SHP77 treated with DMSO at 0.1 percent for 48 hours (cell line): ENCODE measurements around the gene DEGS2.

Source experiments
- DNase-seq: peaks from one replicate; lab custom pipeline; 2025; lab: John Stamatoyannopoulos, UW

Gene DEGS2

DNA sequence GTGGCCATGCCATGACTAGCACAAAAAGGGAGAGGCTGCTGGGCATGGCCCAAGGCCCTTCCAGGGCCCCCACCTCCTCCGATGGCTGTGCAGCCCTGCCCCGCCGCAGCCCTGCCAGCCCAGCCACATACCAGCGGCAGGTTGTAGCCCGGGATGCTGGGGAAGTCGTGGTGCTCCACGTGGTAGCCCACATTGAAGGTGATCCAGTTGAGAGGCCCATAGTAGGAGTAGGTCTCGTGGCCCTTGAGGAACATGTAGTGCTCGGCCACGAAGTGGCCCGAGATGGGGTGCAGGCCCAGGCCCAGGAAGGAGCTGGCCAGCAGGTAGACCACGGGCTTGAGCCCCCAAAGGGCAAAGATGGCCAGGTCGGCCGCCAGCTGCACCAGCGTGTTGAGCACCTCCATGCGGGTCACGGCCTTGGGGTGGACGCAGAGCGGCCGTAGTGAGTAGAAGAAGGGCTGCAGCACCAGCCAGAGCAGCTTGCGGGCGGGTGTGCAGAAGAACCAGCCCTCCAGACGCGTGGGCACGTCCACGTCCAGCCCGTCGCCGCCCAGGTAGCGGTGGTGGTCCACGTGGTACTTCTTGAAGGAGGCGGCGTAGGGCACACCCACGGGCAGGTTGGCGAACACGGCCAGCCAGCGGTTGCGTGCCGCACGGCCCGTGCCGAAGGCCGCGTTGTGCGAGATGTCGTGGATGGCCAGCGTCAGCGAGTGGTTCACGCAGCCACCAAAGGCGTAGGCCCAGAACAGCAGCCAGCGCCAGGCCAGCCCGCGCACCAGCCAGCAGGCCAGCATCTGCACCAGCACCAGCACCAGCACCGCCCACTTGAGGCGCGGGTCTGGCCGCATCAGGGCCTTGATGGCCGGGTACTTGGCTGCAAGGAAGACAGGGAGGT is 10.4 kb downstream of the DEGS2 start:
- no peak for DNase-seq

DNA sequence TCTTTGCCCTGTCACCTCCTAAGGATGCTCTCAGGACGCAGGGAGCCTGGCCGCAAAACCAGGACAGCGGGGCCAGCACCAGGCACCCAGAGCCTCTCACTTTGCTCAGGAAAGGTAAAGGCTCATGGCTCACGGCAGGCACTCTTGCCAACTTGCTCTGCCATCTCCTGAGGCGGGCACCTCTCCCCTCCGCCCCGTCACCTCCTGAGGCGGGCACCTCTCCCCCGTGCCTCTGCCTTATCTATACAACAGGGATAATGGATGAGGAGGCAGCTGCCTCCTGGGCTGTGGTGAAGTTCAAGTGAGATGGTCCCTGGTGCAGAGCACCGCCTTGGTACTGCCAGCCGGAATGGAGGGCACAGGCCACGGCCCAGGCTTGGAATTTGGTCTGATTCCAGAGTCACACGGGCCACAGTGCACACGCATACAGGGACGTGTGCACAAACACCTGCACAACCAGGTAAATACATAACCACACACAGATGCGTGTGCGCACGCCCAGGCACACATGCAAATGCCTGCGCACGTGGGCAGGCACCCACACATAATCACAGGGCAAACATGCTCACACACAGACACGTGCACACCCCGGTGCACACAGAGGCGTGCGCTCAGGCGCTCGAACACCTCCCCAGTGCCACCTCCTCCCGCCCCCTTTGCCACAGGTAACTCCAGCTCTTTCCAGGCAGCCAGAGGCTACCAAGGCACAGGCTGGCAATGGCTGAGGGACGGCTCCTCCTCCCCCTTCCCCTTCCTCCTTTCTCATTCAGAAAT is 11.6 kb downstream of the DEGS2 start:
- DNase-seq: no peak

DNA sequence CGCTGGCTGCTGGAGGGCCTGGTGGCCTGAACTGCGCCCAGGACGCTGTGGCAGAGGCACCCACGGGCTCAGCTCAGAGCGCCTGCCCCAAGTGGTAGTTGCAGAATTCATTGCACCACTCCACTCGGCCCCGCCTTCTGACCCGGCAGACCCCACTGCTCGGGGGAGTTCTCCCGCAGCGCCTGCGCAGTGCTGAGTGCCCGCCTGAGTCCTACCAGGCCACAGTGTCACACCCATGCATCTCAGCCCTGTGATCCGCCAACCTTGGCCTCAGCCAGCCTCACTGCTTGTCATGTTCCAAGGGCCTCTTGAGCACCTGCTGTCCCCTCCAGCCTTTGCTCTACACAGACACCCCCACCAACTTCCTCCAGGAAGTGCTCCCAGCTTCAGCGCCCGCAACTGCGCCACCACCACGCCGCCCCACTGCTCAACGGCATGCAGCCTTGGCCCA is 12.2 kb downstream of the DEGS2 start:
- DNase-seq: no peak

DNA sequence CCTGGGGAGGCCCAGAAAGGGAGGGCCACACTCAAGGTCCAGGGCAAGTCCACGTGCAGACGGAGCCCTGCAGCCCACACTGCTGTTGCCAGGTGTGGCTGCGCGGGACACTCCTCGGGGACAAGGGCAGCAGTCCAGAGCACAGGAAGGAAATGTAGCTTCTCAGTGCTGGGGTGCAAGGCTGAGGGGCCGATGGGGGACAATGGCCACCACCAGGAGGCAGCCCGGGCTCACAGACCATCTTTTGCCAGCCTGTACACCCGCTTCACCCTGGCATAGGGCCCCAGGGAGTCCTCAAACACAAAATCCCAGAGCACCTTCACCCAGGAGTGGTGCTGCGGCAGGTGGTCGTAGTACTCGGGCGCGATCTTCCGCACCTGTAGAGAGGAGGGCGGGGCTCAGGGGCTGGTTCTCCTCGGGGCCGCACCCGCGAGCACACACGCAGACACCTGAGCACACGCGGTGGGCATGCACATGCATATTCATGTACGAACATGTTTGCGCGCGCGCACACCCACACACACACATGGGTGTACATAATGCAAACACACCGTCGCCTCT is 12.8 kb downstream of the DEGS2 start:
- DNase-seq: no peak

DNA sequence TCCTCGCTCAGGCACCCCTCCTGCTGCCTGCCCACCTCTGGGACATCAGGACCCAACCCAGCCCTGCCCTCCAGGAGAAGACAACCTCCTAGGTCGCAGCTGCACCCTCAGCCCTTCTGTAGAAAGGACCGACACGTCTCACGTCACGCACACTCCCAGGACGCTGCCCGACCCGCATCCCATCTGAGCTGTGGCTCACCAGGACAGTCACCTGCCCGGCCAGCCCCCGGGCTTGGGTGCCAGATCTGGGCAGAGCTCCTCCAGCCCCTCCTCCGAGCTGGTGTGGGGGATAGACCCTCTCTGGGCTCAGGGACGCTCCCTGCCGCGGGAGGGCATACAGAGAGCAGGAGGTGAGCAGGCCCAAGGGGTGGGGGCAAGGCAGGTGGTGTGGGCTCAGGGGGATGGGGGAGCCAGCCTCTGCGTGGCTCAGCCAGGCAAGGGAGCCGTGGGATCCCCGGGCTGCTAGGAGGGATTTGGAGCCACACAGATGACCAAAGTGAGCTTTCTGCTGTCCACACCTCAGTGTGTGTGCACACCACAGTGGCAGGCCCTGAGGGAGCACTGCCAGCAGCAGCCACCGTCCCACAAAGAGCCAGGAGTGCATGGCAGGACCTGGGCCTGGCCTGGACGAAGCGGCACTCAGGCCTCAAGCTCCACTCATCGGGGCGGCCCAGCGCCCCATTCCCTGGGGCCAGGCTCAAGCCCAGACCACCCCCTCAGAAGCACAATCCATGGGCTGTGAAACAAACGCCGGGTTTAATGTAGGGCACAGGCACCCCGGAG is 13.6 kb downstream of the DEGS2 start:
- no peak for DNase-seq

DNA sequence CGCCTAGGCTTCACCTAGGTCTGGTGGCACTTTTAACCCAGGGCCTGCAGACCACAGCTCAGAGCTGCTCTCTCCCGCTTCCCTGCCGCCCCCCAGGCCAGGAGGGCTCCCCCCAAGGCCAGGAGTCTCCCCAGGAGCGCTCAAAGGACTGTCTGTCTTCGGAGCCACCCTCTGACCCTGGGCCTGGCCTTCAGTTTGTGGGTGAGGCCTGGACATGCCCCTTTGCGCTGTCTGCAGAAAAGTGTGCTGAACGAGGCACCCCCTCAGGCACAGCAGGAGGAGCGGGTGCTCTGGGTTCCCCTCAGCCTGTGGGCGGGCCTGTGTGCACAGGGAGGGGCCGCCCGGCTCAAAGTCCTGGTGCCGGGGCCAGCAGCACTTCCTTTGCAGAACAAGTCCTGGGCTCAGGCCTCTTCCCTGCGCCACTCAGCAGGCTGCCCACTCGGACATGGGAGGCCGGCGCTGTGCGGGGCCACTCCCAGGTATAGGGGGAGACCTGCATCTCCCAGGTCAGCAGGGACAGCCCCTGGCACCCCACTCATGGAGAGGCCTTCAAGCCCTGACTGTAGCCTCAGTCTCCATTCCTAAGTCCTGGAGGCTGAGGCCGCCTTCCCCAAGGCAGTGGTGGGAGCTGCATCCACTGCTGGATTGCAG is 14.3 kb downstream of the DEGS2 start:
- no peak for DNase-seq

DNA sequence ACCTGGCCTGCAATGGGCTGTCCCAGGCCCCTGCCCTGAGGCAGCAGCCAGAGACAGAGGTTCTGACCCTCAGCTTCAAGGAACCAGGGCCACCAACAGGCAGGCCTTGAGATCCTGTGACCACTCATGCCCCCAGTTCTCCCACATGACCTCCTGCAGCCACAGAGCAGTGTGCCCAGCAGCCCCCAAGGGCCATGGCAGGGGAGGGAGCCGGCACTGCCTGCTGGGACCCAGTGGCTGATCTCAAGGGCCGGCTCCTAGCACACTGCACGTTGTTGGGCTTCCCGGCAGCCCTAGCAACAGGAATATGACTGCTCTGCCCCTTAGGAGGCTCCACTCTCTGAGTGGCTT is 14.8 kb downstream of the DEGS2 start:
- DNase-seq: no peak

DNA sequence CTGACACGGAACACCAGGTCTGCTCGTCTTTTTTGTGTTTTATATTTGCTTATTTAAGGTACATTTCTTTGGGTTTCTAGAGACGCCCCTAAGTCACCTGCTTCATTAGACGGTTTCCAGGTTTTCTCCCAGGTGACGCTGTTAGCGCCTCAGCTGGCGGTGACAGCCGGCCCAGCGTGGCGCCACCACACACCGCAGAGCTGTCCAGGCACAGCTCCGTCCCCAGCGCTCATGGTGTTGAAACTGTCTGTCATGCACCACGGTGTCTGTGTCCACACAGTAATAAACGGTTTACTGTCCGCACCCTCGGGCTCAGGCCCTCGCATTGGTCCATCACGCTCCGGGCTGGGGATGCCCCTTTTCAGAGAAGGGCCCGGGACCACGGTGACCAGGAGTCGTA is 15.5 kb downstream of the DEGS2 start:
- DNase-seq: no peak

DNA sequence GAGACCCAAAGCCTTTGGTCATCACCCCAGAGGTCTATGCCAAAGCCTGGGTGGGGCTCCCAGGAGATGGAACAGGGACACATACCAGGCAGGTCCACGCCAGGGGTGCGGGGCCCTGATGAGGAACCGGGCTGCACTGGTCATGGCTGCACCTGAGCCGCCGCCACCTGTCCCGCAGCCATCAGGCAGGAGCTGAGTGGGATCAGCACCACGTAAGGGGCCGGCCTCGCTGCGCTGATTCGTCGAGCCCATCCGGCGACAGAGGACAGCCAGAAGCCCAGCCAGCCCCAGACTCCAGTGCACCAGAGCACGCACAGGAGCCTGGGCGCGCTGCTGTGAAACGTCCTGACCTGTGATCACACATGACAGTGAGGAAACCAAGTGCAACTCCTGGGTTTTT is 15.9 kb downstream of the DEGS2 start:
- DNase-seq: no peak

DNA sequence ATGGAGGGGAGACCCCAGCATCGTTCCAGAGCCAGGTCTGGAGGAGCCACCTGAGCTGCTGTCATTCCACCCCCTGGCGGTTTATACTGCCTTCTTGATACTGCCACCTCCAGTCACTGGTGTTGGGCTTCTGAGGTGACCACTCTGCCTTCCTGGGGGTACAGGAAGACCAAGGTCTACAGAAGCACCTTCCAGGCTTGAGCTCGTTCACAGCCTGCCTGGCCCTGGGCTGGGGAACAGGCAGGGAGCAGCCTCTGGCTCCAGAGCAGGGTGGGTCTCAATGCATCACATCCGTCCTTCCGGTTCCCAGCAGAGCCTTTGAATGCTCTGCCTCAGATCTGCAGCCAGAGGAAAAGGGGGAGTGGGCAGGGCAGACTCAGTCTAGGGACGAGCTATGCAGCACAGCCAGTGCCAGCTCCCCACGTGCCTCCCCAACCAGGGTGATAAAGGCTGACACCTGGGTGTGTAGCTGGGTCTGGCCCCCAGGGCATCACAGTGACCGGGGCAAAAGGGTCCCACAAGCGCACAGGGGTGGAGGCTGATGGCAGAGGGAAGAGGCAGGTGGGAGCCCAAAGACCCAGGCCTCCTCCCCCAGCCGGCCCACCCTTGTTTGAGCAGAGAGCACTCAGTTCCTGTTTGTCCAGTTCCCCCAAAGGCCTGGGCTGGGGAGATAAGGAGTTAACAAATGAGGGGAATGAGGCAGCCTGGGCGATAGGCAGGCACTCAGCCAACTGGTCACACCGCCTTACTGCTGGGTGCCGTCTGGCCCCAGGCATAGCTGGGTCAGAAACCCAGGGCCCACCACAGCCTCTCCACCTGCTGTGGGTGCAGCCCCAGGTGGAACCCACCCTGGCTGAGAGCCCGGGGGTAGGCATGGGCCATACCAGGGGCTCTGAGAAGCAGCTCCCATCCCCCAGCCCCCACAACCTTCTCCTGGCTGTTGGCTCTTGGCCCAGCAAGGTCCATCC is 17.1 kb downstream of the DEGS2 start:
- no peak for DNase-seq

DNA sequence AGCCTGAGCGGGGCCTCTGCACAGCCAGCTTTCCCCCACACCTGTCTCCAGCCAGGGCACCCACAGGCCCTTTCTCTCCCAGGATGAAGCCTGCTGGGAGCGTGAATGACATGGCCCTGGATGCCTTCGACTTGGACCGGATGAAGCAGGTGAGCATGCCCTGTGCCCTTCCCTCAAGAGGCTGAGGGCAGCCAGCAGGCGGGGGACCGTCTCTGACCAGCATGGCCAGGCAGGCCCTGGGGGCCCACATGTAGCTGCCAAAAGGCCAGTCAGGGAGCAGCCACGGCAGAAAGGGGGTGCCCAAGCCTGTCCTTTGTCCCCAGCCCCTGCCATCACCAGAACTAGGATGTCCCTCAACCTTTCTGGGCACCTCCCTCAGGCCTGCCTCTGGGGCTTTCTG is 18.3 kb downstream of the DEGS2 start:
- no peak for DNase-seq

DNA sequence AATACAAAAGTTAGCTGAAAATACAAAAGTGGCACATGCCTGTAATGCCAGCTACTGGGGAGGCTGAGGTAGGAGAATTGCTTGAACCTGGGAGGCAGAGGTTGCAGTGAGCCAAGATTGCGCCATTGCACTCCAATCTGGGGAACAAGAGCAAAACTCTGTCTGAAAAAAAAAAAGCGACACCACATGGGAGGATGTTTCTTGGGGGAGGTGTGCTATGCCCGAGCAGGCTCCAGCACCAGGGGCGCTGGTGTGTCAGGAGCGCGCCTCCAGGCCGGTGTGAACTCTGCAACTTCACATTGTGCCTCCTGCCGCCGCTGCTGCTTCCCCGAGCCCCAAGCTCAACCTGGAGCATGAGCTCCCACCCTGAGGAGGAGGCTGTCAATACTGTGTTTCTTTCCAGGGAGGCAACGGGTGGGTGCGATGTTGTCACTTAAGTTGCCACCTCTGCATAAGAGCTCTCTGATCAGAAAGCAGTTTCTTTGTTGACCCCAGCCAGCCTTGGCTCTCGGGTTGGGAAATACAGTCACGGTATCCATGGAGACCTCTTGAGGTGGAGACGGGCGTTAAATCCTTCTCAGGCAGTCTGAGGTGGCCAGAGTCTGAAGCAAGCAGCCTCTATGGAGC is 18.9 kb downstream of the DEGS2 start:
- no peak for DNase-seq

DNA sequence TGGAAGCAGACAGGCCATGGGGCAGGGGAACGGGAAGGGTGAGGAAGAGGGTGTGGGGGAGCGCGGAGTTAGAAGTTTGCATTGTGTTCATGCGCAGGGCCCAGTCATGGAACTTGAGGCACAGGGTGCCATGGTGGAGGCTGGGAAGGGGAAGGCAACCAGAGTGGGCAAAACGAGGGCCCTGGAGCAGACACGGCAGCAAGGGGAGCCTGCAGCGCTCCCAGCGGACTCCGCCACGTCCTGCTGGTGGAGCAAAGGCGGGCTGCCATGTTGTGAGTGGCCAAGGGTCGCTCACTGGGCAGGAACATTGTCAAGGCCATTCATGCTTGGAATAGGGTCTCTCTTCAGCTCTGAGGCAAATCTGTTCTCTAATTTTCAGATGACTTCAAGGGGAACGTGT is 20.5 kb downstream of the DEGS2 start:
- DNase-seq: no peak

DNA sequence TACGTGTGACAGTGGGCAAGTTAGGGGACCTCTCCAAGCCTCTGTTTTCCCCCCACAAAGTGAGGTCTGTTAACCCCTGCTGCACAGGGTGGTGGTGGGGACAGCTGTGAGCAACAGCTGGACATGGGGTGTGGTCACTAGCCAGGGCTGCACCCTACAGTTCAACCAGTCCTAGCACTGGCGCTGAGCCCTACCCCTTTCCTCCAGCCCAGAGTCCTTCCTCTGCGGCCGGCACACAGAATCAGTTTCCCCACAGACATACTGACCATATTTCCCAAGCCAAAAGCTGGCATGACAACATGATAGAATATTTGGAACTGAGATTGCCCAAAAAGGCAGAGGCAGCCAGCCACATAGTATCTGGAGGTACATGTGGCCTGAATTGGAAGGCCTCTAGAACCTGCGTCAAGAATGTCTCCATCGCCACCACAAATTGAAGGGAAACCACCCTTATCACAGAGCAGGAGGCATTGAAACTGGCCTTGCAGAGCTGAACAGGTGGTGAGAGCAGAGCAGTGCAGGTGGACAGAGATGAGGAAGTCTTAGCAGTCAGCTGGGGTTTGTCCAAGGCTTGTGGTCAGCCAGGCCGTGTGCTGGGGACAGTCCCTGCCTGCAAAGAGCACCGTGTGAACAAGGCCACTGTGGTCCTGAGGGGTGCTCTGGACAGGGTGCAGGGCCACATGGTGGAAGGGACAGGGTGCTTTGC is 21.2 kb downstream of the DEGS2 start:
- no peak for DNase-seq

DNA sequence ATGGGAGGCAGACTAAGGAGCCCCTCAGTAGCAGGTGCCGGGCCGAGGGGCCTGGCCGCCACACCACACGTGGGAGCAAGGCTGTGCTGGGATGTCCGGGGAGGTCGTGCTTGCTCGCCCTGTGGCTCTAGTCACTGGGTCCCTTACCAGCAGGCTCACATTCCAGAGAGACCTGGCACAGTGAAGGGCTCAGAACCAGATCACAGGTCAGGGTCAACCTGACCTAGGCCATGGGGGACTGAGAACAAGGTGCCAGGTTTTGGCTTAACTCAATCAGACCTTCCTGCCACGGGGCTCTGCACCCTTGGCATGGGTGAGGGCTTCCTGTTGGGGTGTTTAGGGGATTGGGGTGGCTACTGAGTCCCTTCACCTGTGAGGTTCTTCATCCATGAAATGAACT is 22.3 kb downstream of the DEGS2 start:
- no peak for DNase-seq

DNA sequence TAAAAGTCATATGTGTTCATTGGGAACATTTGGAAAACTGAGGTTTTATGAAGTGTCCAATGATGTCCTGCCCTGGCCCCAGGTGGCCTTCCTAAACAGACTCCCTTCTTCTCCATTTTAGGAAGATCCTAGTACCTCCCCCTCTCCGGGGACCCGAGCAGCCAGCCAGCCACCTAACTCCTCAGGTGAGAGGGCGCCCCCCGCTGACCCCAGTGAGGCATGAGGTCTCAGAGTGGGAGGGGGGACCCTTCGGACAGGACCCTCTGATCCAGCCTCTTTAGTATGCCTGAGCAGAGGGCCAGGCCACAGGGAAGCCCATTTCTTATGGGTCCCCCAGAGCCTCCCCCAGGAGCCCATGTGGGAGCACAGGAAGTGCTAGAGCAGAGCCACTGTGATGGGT is 23.7 kb downstream of the DEGS2 start:
- DNase-seq: no peak

DNA sequence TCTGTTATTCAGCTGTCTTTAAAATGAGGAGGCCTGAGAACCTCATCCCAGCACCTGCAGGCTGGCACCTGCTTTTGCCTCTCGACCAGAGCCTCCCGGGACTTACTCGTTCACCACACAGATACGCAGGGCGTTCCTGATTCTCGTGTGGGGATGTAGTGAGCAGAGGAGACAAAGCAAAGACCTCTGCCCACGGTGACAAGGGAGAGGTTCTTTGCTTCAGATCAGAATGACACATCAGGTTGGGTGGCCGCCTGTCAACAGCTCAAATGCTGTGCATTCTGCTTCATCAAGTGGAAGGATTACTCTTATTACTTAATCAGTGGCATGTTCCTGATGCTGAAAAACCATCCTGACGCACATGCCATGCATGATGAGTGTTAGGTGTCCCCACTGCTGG is 24.4 kb downstream of the DEGS2 start:
- no peak for DNase-seq

DNA sequence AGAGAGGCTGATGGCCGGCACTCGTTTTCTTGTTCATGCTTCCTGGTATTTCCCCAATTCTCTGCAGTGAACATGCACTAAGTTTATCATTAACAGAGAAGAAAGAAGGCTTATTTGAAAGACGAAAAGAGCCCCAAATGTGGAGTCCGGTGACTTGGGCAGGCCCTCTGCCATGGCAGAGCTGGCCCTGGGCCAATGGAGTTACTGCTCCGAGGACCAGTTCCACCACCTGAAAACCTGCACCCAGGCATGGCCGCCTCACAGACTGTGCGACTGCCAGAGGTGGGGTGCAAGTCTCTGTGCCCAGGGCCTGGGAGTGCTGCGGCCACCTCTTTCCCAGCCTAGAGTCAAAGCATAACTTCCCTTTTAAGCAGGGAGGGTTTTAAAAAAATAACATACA is 24.9 kb downstream of the DEGS2 start:
- DNase-seq: no peak

DNA sequence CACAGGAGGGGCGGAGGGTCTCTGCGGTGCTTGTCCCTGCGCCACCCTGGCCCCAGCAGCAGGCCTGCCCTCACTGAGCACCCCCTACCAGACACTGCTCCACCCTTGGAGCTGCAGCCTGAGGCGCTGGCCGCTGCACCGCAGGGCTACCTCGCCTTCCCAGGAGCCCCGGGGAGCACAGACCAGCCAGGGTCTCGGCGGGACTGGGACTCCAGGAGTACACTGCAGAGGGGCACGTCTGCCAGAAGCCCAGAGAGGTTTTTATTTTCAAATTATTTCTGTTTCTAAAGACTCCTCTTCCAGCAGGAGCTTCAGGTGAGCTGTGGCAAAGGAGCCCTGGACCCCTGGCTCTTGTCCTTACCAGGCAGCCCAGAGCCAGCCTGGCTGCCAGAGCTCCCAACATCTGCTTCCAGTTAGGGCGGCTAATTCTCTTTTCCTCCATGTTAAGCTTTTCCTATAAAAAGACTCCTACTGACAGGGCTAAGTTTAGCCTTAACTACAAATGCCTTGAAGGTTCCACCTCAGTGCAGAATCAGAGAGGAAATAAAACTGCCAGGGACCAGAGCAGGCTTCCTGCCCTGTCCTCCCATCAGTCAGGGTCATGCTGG is 26.4 kb downstream of the DEGS2 start:
- DNase-seq: no peak
